Neural cell (in vitro differentiated cells): ENCODE data around the gene FAM168A. TPM values are rescaled to one million over a fixed set of nuclear protein-coding genes. Genes with fewer than 3 reads are reported as not detected.

Experiments
- H2AFZ ChIP-seq: fragments of 200-600, 300-800 bp; sonication (generic), shearing (Covaris generic); 2 replicates; pipeline ENCODE4 v1.6.0; 2014; ENCODE audit warnings: low read depth, mild to moderate bottlenecking, antibody characterized with exemption, low read length, moderate library complexity
- H3F3A ChIP-seq: fragments of 200-600 bp; shearing (Covaris generic); 2 replicates; pipeline ENCODE4 v1.6.1; 2016; ENCODE audit warnings: mild to moderate bottlenecking, moderate library complexity, mixed read lengths, antibody characterized with exemption, low read length; ENCODE audit not compliant: insufficient read depth, poor library complexity, severe bottlenecking
- H3K27ac ChIP-seq: fragments of 200-600, 300-800 bp; sonication (generic), shearing (Covaris generic); 2 replicates; pipeline ENCODE4 v1.5.1; 2014; ENCODE audit warnings: mild to moderate bottlenecking, low read length, moderate library complexity
- H3K27me3 ChIP-seq: fragments of 300-800, 200-600 bp; sonication (generic), shearing (Covaris generic); 2 replicates; pipeline ENCODE4 v1.6.0; 2014; ENCODE audit warnings: mild to moderate bottlenecking, low read depth, low read length, moderate library complexity; ENCODE audit not compliant: insufficient read depth
- H3K36me3 ChIP-seq: fragments of 300-800, 200-600 bp; sonication (generic), shearing (Covaris generic); 2 replicates; pipeline ENCODE4 v1.5.1; 2014; ENCODE audit warnings: mild to moderate bottlenecking, antibody characterized with exemption, low read length, moderate library complexity; ENCODE audit not compliant: insufficient read depth
- H3K4me2 ChIP-seq: fragments of 300-800, 200-600 bp; sonication (generic), shearing (Covaris generic); 2 replicates; pipeline ENCODE4 v1.6.0; 2014; ENCODE audit warnings: mild to moderate bottlenecking, low read length
- H3K4me3 ChIP-seq: fragments of 300-800, 200-600 bp; sonication (generic), shearing (Covaris generic); 2 replicates; pipeline ENCODE4 v1.5.1; 2014; ENCODE audit warnings: mild to moderate bottlenecking, low read length, moderate library complexity
- H3K79me2 ChIP-seq: fragments of 200-600 bp; shearing (Covaris generic); replicated peaks from 2 replicates; pipeline ENCODE4 v1.6.0; 2014; ENCODE audit warnings: mild to moderate bottlenecking, low read length, moderate library complexity; ENCODE audit not compliant: insufficient read depth
- H3K9ac ChIP-seq: fragments of 300-800, 200-600 bp; sonication (generic), shearing (Covaris generic); 2 replicates; pipeline ENCODE4 v1.6.1; 2016; ENCODE audit warnings: mild to moderate bottlenecking, low read length, mixed read lengths
- H3K9me2 ChIP-seq: fragments of 200-600 bp; shearing (Covaris generic); 2 replicates; pipeline ENCODE4 v1.6.1; 2016; ENCODE audit warnings: mild to moderate bottlenecking, low read length, mixed read lengths; ENCODE audit not compliant: insufficient read depth
- H3K9me3 ChIP-seq: fragments of 200-600, 300-800 bp; sonication (generic), shearing (Covaris generic); 2 replicates; pipeline ENCODE4 v1.6.1; 2016; ENCODE audit warnings: mild to moderate bottlenecking, mixed run types, low read length, moderate library complexity, mixed read lengths
- H4K20me1 ChIP-seq: fragments of 200-600 bp; shearing (Covaris generic); 2 replicates; pipeline ENCODE4 v1.6.1; 2016; ENCODE audit warnings: mild to moderate bottlenecking, mixed run types; ENCODE audit not compliant: insufficient read depth
- CTCF ChIP-seq: fragments of 450-650 bp; IDR thresholded peaks from 2 replicates; pipeline ENCODE4 v1.5.1; 2014; ENCODE audit warnings: antibody characterized with exemption, mild to moderate bottlenecking, moderate library complexity; ENCODE audit not compliant: poor library complexity, severe bottlenecking
- EP300 ChIP-seq: fragments of 450-650 bp; conservative IDR thresholded peaks from 2 replicates; pipeline ENCODE4 v1.6.1; 2014; ENCODE audit warnings: antibody characterized with exemption, mild to moderate bottlenecking, moderate library complexity; ENCODE audit not compliant: poor library complexity, severe bottlenecking
- EZH2 ChIP-seq: fragments of 200-600, 300-800 bp; shearing (Covaris generic), sonication (generic); IDR thresholded peaks from 2 replicates; pipeline ENCODE4 v1.6.1; 2014; ENCODE audit warnings: antibody characterized with exemption, low read length, borderline replicate concordance, mild to moderate bottlenecking; ENCODE audit not compliant: insufficient read depth, poor library complexity, severe bottlenecking
- MXI1 ChIP-seq: fragments of 450-650 bp; conservative IDR thresholded peaks from 2 replicates; pipeline ENCODE4 v1.6.1; 2014; ENCODE audit warnings: antibody characterized with exemption, mild to moderate bottlenecking; ENCODE audit not compliant: poor library complexity, severe bottlenecking
- POLR2AphosphoS5 ChIP-seq: IDR thresholded peaks from 2 replicates; pipeline ENCODE4 v1.6.1; 2012
- RAD21 ChIP-seq: fragments of 450-650 bp; conservative IDR thresholded peaks from 2 replicates; pipeline ENCODE4 v1.6.1; 2014; ENCODE audit warnings: antibody characterized with exemption, mild to moderate bottlenecking, moderate library complexity
- REST ChIP-seq: IDR thresholded peaks from 2 replicates; pipeline ENCODE4 v1.6.1; 2012; ENCODE audit warnings: borderline replicate concordance
- SMC3 ChIP-seq: fragments of 450-650 bp; conservative IDR thresholded peaks from 2 replicates; pipeline ENCODE4 v1.6.1; 2014; ENCODE audit warnings: antibody characterized with exemption, mild to moderate bottlenecking, moderate library complexity; ENCODE audit not compliant: poor library complexity
- TAF1 ChIP-seq: IDR thresholded peaks from 2 replicates; pipeline ENCODE4 v1.6.1; 2012; ENCODE audit warnings: low read depth
- polyA plus RNA-seq: library from polyadenylated mRNA; depleted of rRNA; stranded (reverse); fragments of >200 nt; gene quantifications from 2 replicates; pipeline ENCODE4 v1.2.3, GENCODE V29; 2014

The FAM168A gene
- polyA plus RNA-seq, 1 donor from 2014 or later, result 67.3 TPM

- no peak overlapping the region for H3K27ac ChIP-seq
- H3K79me2 ChIP-seq, result no peaks in the 10 kb centered on the region
- H2AFZ ChIP-seq, result no peak overlapping the region
- no peak overlapping the region for H3K4me3 ChIP-seq
- TF ChIP-seq CTCF (no peak), REST (no peak), SMC3 (no peak), TAF1 (no peak)
- no peaks in the 10 kb centered on the region for H3K9me3 ChIP-seq
- H3F3A ChIP-seq, result no peaks in the 10 kb centered on the region
- no peaks in the 10 kb centered on the region for H3K27me3 ChIP-seq
- no peak overlapping the region for H3K4me2 ChIP-seq
- H4K20me1 ChIP-seq, result no peaks in the 10 kb centered on the region
- H3K9ac ChIP-seq, result no peak overlapping the region
- H3K36me3 ChIP-seq, result no peaks in the 10 kb centered on the region
- H3K9me2 ChIP-seq, result no peaks in the 10 kb centered on the region
Observed at GRCh38 chr11:73622926-73623593, 25.1 kb upstream of the FAM168A start.

- H3K36me3 ChIP-seq, result no peaks in the 10 kb centered on the region
- no peak overlapping the region for H3K4me3 ChIP-seq
- no peak overlapping the region for H3K4me2 ChIP-seq
- no peak overlapping the region for H3K27ac ChIP-seq
- no peaks in the 10 kb centered on the region for H3K79me2 ChIP-seq
- no peak for TF ChIP-seq REST
- TF ChIP-seq EP300, result no peak
- TF ChIP-seq MXI1, result no peak
- no peak for TF ChIP-seq SMC3
- TF ChIP-seq TAF1, result no peak
- no peak for TF ChIP-seq POLR2AphosphoS5
- TF ChIP-seq EZH2, result no peak
- TF ChIP-seq RAD21, result no peak
- TF ChIP-seq CTCF, result no peak
- no peaks in the 10 kb centered on the region for H3K27me3 ChIP-seq
- no peaks in the 10 kb centered on the region for H4K20me1 ChIP-seq
- no peak overlapping the region for H3K9ac ChIP-seq
- H3K9me2 ChIP-seq, result no peaks in the 10 kb centered on the region
- H3K9me3 ChIP-seq, result no peaks in the 10 kb centered on the region
- no peak overlapping the region for H2AFZ ChIP-seq
- H3F3A ChIP-seq, result no peaks in the 10 kb centered on the region
Observed at GRCh38 chr11:73614591-73614990, 16.7 kb upstream of the FAM168A start.
